ENCODE measurements around the gene CCDC200.
"Not testable (repeated sequence)": the region's sequence is repeated elsewhere in the genome, so short reads cannot be mapped to it uniquely, and the experiment has no call there.

The CCDC200 gene

GRCh38 chr17:43228020-43228782 lies at the start of gene CCDC200:
Gene CCDC200, minus strand, starts transcription at chr17:43228623. Its CDS starts 69 bp downstream, at chr17:43228554.
- in situ Hi-C loops (cut with MboI; ENCODE audit: low sequenced_read_pairs) = not testable (repeated sequence)

GRCh38 chr17:43272914-43273313 lies 44.5 kb upstream of the CCDC200 start:
- in situ Hi-C loops (cut with MboI; ENCODE audit: low sequenced_read_pairs) = not testable (repeated sequence)

DNA sequence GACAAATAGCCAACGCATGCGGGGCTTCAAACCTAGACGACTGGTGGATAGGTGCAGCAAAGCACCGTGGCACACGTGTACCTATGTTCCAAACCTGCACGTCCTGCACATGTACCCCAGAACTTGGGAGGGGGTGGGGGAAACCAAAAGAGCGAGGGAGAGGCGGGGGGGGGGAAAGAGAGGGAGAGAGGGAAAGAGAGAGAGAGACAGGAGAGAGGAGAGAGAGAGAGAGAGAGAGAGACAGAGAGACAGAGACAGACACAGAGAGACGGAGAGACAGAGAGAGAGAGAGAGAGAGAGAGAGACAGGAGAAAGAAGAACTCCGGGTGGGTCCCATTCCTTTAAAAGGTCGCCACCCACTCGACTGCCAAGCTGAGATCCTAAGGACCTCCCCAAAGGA lies 44.1 kb upstream of the CCDC200 start:
- in situ Hi-C loops (cut with MboI; ENCODE audit: low sequenced_read_pairs) = not testable (repeated sequence)

- in situ Hi-C loops (cut with MboI; ENCODE audit: low sequenced_read_pairs) = not testable (repeated sequence)
Measured at GRCh38 chr17:43270552-43271504, 42.4 kb upstream of the CCDC200 start.

DNA sequence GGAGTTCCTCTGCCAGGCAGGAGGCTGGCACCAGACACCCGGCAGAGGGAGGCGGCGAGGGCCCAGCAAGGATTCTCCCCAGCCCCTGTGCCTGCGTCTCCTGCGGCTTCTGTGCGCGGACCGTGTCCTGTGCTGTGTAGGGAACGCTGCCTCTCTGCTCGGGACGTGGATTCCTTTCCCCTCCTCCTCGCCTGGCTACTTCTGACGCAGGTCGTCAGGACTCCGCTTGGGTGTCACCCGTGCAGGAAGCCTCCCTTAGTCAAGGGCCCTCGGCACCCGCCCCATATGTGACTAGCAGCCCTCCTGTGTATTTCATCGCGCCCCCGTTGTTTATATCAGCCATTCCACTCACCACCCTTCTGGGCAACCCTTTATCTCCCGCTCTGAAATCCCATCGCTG lies 18.0 kb upstream of the CCDC200 start:
- in situ Hi-C loops (cut with MboI; ENCODE audit: low sequenced_read_pairs) = not testable (repeated sequence)

- in situ Hi-C loops (cut with MboI; ENCODE audit: low sequenced_read_pairs) = not testable (repeated sequence)
Measured at GRCh38 chr17:43240596-43241352, 12.4 kb upstream of the CCDC200 start.

DNA sequence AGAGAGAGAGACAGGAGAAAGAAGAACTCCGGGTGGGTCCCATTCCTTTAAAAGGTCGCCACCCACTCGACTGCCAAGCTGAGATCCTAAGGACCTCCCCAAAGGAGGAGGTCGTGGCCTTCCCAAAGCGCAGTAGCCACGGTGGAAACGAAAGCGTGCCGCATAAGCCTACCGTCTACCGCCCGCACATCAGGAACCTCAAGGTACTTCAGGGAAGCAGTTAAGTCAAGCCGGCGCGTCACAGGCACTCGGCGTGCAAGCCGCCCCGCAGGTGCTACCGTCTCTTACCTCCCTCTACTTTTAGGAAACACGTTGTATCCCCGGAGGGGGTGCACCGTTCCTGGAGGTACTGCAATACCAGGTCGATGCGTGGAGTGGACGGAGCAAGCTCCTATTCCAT lies 11.2 kb upstream of the CCDC200 start:
- in situ Hi-C loops (cut with MboI; ENCODE audit: low sequenced_read_pairs) = not testable (repeated sequence)

- in situ Hi-C loops (cut with MboI; ENCODE audit: low sequenced_read_pairs) = not testable (repeated sequence)
Measured at GRCh38 chr17:43233877-43234276, 5.5 kb upstream of the CCDC200 start, which contains the start of gene RNU2-1. Gene RNU2-1, minus strand, starts transcription at chr17:43233977.

DNA sequence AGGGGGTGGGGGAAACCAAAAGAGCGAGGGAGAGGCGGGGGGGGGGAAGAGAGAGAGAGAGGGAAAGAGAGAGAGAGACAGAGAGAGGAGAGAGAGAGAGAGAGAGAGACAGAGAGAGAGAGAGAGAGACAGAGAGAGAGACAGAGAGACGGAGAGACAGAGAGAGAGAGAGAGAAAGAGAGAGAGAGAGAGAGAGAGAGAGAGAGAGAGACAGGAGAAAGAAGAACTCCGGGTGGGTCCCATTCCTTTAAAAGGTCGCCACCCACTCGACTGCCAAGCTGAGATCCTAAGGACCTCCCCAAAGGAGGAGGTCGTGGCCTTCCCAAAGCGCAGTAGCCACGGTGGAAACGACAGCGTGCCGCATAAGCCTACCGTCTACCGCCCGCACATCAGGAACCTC lies 4.8 kb upstream of the CCDC200 start:
- in situ Hi-C loops (cut with MboI; ENCODE audit: low sequenced_read_pairs) = not testable (repeated sequence)

GRCh38 chr17:43232021-43232699 lies 3.7 kb upstream of the CCDC200 start:
- in situ Hi-C loops (cut with MboI; ENCODE audit: low sequenced_read_pairs) = not testable (repeated sequence)

DNA sequence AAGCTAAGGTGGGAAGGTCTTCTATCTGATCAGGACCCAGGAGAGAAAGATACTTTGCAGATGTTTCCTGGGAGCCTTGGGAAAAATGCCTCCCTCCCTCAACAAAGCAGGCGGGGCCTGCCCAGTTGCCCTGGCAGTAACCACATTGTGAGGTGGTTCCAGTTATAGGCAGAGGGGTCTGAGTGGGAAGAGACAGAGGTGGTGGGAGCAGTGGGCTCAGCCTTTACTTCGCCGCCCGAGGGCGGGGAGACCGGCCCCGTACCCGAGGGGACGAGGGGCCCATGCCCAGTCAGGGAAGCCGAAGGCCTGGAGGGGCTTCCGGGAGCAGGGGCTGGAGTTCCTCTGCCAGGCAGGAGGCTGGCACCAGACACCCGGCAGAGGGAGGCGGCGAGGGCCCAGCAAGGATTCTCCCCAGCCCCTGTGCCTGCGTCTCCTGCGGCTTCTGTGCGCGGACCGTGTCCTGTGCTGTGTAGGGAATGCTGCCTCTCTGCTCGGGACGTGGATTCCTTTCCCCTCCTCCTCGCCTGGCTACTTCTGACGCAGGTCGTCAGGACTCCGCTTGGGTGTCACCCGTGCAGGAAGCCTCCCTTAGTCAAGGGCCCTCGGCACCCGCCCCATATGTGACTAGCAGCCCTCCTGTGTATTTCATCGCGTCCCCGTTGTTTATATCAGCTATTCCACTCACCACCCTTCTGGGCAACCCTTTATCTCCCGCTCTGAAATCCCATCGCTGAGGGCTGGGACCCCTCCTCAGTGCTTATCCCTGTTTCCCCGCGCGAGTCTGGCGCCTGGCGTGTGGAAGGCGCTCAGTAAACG lies 3.0 kb upstream of the CCDC200 start:
- in situ Hi-C loops (cut with MboI; ENCODE audit: low sequenced_read_pairs) = not testable (repeated sequence)

DNA sequence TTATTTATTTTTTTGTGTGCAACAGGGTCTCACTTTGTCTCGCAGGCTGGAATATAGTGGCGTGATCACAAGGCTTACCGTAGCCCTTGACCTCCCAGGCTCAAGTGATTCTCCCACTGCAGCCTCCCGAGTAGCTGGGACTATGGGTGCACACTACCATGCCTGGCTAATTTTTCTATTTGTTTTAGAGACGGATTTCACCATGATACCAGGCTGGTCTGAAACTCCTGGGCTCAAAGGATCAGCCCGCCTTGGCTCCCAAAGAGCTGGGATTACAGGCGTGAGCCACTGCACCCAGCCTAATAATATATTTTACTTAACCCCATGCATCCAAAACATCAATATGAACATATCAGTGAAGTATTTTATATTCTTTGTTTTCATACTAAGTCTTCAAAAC lies 2.0 kb downstream of the CCDC200 start:
- in situ Hi-C loops (cut with MboI; ENCODE audit: low sequenced_read_pairs) = no loop called here

- in situ Hi-C loops (cut with MboI; ENCODE audit: low sequenced_read_pairs) = no loop called here
Measured at GRCh38 chr17:43224146-43224705, 4.2 kb downstream of the CCDC200 start.

- in situ Hi-C loops (cut with MboI; ENCODE audit: low sequenced_read_pairs) = no loop called here
Measured at GRCh38 chr17:43220511-43221125, 7.8 kb downstream of the CCDC200 start.

- in situ Hi-C loops (cut with MboI; ENCODE audit: low sequenced_read_pairs) = no loop called here
Measured at GRCh38 chr17:43219746-43220380, 8.6 kb downstream of the CCDC200 start.

GRCh38 chr17:43219001-43219400 lies 9.4 kb downstream of the CCDC200 start:
- in situ Hi-C loops (cut with MboI; ENCODE audit: low sequenced_read_pairs) = no loop called here

GRCh38 chr17:43217614-43218087 lies 10.8 kb downstream of the CCDC200 start:
- in situ Hi-C loops (cut with MboI; ENCODE audit: low sequenced_read_pairs) = no loop called here

All from hTERT RPE-1 (cell line).